ENCODE data around the gene ZBTB8A. TPM values are rescaled to one million over a fixed set of nuclear protein-coding genes. Genes with fewer than 3 reads are reported as not detected.

The ZBTB8A gene
- total RNA-seq, 1 experiment from 2014 or later = 3.5 TPM

DNA sequence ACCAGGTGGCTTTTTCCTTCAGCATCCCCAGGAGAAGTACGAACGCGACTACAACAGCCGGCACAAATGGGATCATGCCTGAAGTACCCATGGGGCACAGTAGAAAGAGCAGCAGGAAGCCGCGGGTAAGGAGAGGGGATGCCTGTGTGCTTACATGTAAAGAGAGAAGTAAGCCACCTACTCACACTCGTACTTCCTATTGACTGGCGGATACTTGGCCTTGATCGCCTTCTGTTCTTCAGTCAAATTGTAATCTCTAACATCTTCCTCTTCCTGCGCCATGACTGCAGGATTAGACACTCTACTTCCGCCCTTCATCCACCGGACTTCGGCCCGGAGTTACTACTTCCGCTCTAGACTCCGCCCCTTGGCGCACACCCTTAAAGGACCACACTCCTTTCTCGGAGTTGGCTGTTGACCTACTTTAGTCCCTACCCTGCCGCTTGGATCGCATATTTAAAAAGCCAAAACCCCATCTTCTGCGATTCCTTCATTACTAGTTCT is 111.1 kb downstream of the ZBTB8A start, which contains the start of gene ZBTB8OS:
Gene ZBTB8OS (minus strand): TSS at position 303 of the 504 bp plus-strand sequence. CDS start 21 bp downstream, at position 282.
- ATAC-seq (peak; percentile 82), DNase-seq (peak; percentile 93)
- Histone ChIP-seq H3K27me3 (ENCODE audit: low read length) (no peaks in the 10 kb centered on the region), H3K27ac (ENCODE audit: low read length) (peak within 1 kb of the TSS; percentile 97), H3K79me2 (ENCODE audit: low read length) (peaks cover 90% of the 10 kb centered on the region), H3K9ac (ENCODE audit: low read length) (peak within 1 kb of the TSS; percentile 97), H3F3A (ENCODE audit: low read length, unreplicated experiment) (no peaks in the 10 kb centered on the region), H4K20me1 (ENCODE audit: low read length) (peaks cover under 1% of the 10 kb centered on the region; the same call in 1 of the 2 replicates), H3K4me3 (ENCODE audit: low read length) (peak within 1 kb of the TSS; percentile 83), H2AFZ (ENCODE audit: low read length) (peak within 1 kb of the TSS; percentile 96), H3K36me3 (ENCODE audit: low read depth, low read length) (peaks cover 25% of the 10 kb centered on the region), H3K9me2 (replicated peaks; ENCODE audit: low read length) (no peaks in the 10 kb centered on the region), H3K9me3 (ENCODE audit: low read length) (no peaks in the 10 kb centered on the region), H3K4me2 (ENCODE audit: low read length) (peak within 1 kb of the TSS; percentile 99), H3K4me1 (ENCODE audit: insufficient read depth, low read length) (peaks cover 34% of the 10 kb centered on the region)
- BruUV-seq (replicated peaks) = no TSS peak
- CTCF ChIA-PET = interaction anchor here (0.5 to 0.6 kb wide), 2 partner anchors 9 to 104 kb away, joined by 3 read pairs; no protein-coding TSS in a partner anchor
- intact Hi-C loops (cut with micrococcal nuclease) = loop anchor here (10.0 kb wide), 1 partner anchor 125 kb away; no protein-coding TSS in a partner anchor
- TF ChIP-seq EZH2phosphoT487 (IDR thresholded peaks at IDR 0.05; ENCODE audit: borderline replicate concordance, low read length) (no peak), CTCF (conservative IDR thresholded peaks at IDR 0.05; ENCODE audit: low read depth, low read length) (no peak), EZH2 (IDR thresholded peaks at IDR 0.05; ENCODE audit: low read length, unreplicated experiment) (no peak)
- POLR2A ChIA-PET (ENCODE audit: unreplicated experiment) = no interaction called here

- H3K27me3 ChIP-seq (ENCODE audit: low read length) = no peaks in the 10 kb centered on the region
- H3F3A ChIP-seq (ENCODE audit: low read length, unreplicated experiment) = no peaks in the 10 kb centered on the region
- CTCF ChIA-PET = interaction anchor here (0.5 to 0.6 kb wide), 2 partner anchors 10 to 103 kb away, joined by 3 read pairs; no protein-coding TSS in a partner anchor
- no peaks in the 10 kb centered on the region for H3K9me3 ChIP-seq (ENCODE audit: low read length)
- H3K4me3 ChIP-seq (ENCODE audit: low read length) = peak within 1 kb of the TSS; percentile 83
- peaks cover 4% of the 10 kb centered on the region; the same call in 1 of the 2 replicates for H4K20me1 ChIP-seq (ENCODE audit: low read length)
- peaks cover 34% of the 10 kb centered on the region for H3K4me1 ChIP-seq (ENCODE audit: insufficient read depth, low read length)
- BruUV-seq (replicated peaks) = no TSS peak
- H2AFZ ChIP-seq (ENCODE audit: low read length) = peak within 1 kb of the TSS; percentile 96
- peak within 1 kb of the TSS; percentile 97 for H3K27ac ChIP-seq (ENCODE audit: low read length)
- intact Hi-C loops (cut with micrococcal nuclease) = loop anchor here (10.0 kb wide), 1 partner anchor 126 kb away; no protein-coding TSS in a partner anchor
- no peak for TF ChIP-seq CTCF (conservative IDR thresholded peaks at IDR 0.05; ENCODE audit: low read depth, low read length)
- TF ChIP-seq EZH2 (IDR thresholded peaks at IDR 0.05; ENCODE audit: low read length, unreplicated experiment) = no peak
- TF ChIP-seq EZH2phosphoT487 (IDR thresholded peaks at IDR 0.05; ENCODE audit: borderline replicate concordance, low read length) = no peak
- DNase-seq = peak; percentile 97
- H3K4me2 ChIP-seq (ENCODE audit: low read length) = peak within 1 kb of the TSS; percentile 99
- peaks cover 31% of the 10 kb centered on the region for H3K36me3 ChIP-seq (ENCODE audit: low read depth, low read length)
- H3K79me2 ChIP-seq (ENCODE audit: low read length) = peaks cover 90% of the 10 kb centered on the region
- H3K9me2 ChIP-seq (replicated peaks; ENCODE audit: low read length) = no peaks in the 10 kb centered on the region
- POLR2A ChIA-PET (ENCODE audit: unreplicated experiment) = interaction anchor here (0.9 kb wide), 1 partner anchor 124 kb away, joined by 3 read pairs; no protein-coding TSS in a partner anchor
- H3K9ac ChIP-seq (ENCODE audit: low read length) = peak within 1 kb of the TSS; percentile 97
- ATAC-seq = peak; percentile 89
Measured at GRCh38 chr1:32650752-32651460, 111.7 kb downstream of the ZBTB8A start, which contains the start of gene RBBP4. RBBP4 (plus strand) TSS chr1:32651208; CDS start chr1:32651307, 99 bp downstream.
